IPS-NIHi7 (cell line): ENCODE results near the gene ZCCHC7.

Source experiments
- DNase-seq: peaks from one replicate; pipeline ENCODE4 v3.0.0; 2012; ENCODE audit warnings: mixed read lengths; ENCODE audit errors: extremely low spot score

The ZCCHC7 gene

DNA sequence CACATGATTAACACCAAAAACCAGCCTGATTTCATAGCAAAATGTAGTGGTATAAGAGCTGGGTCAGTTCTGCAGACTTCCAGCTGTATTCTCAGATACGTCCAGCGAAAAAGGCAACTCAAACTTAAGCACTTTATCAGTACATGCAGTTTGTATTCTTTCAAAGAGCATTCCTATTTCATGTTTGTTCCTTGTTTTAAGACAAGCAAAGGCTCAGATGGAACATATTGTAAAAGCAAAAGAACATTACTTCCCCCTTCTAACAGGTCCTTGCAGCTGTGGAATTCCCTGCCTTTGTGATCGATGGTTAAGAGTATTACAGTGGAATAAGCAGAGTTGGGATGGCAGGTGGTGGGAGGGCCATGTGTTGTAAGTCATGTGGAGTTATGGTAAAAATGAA lies 215.8 kb downstream of the ZCCHC7 start:
- no peak for DNase-seq

- DNase-seq: no peak
Measured at GRCh38 chr9:37337301-37337890, 217.0 kb downstream of the ZCCHC7 start.

GRCh38 chr9:37338218-37338617 lies 217.8 kb downstream of the ZCCHC7 start:
- no peak for DNase-seq

- no peak for DNase-seq
Measured at GRCh38 chr9:37339923-37340322, 219.5 kb downstream of the ZCCHC7 start.

DNA sequence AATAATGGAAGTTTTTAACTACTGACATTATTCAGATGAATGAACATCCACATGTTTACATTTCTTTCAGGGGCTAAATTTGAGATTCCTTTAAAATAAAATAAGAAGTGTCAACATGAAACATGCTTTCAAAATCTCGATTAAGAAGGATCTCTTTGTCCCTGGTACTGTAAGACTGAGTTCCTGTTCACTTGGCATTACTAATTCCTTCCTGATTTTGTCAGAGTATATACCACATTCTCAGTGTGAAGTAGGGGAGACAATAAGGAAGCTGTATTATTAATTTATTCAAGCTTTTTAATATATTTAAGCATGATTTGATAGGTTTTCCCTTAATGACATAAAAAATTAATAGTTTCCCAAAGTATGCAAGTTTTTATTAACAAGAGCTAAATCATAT lies 220.6 kb downstream of the ZCCHC7 start:
- DNase-seq: no peak

DNA sequence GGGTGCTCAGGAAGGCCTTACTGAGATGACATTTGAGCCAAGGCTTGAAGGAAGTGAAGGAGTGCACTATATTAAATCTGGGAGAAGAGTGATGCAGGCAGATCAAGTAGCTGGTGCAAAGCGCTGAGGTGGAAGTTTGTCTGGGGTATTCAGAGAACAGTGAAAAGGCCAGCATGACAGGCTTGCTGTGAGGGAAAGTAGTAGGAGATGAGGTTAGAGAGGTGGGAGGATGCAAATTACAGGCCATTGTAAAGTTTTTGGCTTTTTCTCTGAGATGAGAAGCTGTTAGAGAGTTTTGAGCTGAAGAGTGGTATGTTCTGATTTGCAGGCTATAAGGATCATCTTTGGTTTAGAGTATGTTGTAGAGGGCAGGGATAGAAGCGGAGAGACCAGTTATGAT lies 221.3 kb downstream of the ZCCHC7 start:
- DNase-seq: no peak

DNA sequence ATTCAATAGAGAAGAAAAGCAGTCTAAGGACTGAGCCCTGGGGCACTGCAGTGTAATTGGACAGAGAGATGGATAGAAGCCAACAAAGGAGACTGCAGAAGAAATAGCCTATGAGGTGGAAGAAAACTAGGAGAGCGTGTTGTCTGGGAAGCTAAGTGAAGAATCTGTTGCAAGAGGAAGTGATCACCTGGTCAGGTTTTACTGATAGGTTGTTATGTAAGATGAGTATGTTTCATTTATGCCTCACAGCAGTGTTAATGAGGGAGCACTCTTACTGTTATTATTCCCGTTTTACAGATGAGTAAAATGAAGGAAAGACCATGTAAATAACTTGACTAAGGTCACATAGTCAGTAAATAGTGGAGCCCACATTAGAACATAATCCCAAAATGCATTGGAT lies 222.1 kb downstream of the ZCCHC7 start:
- no peak for DNase-seq

DNA sequence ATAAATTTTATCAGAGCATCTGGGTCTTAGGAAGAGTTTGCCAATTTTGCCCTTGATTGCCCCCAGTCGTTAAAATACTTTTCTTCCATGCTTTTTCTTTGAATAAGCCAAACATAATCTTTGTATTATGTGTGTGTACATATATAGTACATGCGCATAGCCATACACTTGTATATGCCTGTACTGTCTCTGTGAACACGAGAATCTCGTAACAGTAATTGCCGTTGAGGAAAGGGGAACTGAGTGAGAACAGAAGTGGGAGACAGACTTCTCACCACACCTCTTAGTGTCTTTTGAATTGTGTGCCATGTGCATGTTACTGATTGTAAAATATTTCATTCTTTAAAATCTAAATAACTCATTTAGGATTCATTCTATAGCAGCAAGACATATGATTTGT lies 222.5 kb downstream of the ZCCHC7 start:
- DNase-seq: no peak

DNA sequence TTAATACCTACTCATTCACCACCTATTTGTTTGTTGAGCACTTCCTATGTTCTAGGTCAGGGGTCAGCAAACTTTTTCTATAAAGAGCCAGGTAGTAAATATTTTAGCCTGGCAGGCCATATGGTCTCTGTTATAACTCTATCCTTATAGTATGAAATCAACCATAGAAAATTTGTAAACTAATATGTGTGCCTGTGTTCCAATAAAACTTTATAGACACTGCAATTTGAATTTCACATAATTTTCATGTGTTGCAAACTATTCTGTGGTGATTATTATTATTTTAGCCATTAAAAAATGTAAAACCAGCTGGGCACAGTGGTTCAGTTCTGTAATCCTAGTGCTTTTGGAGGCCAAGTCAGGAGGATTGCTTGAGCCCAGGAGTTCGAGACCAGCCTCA lies 223.3 kb downstream of the ZCCHC7 start:
- no peak for DNase-seq

DNA sequence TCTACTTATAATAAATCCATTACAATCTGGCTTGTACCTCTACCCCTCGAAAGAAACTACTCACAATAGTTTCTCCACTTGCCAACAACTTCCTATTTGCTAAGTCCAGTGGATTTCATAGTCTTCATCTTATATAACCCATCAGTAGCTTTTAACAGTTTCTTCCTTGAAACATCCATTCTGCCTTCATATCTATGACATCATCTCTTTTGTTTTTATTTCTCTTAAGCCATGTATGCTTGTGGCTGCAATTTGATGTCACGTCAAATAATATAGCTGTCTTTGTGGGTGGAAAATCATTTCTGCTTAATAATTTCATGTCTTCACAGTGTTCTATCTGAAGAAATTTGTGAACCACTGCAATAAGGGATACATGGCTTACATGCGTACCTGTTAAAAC lies 224.7 kb downstream of the ZCCHC7 start:
- no peak for DNase-seq

GRCh38 chr9:37348917-37349316 lies 228.5 kb downstream of the ZCCHC7 start:
- DNase-seq: no peak

- no peak for DNase-seq
Measured at GRCh38 chr9:37350486-37351190, 230.3 kb downstream of the ZCCHC7 start.

- DNase-seq: no peak
Measured at GRCh38 chr9:37353791-37354190, 233.4 kb downstream of the ZCCHC7 start.

DNA sequence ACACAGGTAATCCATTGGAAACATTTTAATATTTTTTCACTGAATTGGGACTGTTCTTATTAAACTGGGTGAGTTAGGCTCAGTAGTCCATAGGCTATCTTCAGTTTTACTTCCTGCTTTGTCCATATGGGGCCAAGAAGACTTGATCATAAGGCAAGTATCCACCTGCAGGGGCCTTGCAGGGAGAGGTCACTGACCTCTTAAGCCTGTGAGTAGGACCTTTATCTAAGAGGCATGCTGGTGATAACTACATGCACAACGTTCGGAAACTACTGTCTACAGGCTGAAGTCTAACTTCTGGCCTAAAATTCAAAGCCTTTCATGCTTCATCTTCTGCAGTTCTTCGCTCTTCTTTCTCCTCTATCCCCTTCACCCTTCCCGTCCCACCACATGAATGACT lies 242.1 kb downstream of the ZCCHC7 start:
- no peak for DNase-seq

- DNase-seq: no peak
Measured at GRCh38 chr9:37363124-37363523, 242.8 kb downstream of the ZCCHC7 start.

- no peak for DNase-seq
Measured at GRCh38 chr9:37364136-37364535, 243.8 kb downstream of the ZCCHC7 start.

- DNase-seq: peak; percentile 65
Measured at GRCh38 chr9:37364751-37365360, 244.5 kb downstream of the ZCCHC7 start.

DNA sequence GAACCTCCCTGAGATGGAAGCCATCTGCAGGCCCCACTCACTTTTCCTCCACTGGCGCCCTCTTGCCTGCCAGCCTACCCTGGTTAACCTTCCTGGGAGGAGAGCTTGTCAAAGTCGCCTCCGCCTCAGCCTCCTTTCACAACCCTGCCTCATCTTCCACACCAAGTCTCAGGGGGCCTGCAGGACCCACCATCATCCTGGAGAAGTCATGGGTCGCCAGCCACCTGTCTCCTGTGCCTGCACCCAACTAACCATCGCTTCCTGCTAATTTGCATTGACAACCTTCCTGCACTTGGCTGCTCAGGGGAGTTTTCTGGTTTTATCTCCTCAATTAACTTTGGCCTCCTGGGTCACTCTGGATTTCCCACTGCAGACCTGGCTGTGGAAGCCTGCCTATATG lies 249.3 kb downstream of the ZCCHC7 start:
- no peak for DNase-seq

DNA sequence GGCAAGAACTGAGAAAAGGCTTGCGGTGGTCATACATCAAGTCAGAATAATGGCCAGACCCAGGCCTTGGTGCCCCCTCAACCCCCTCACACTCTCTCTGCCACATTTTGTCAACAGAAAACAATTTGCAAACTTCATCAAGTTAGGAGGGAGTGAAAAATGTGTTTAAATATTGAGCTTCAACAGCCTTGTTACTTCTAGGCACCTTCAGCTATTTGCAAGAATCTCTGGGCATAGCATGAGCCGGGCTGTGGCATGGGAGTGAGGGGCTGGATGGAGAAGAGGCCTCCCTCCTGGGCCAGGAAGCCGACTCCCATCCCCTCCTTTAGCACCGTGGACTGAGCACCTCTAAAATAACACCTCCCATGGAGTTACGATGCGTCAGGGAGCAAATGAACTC lies 249.9 kb downstream of the ZCCHC7 start:
- no peak for DNase-seq

- DNase-seq: no peak
Measured at GRCh38 chr9:37370968-37371563, 250.7 kb downstream of the ZCCHC7 start.

DNA sequence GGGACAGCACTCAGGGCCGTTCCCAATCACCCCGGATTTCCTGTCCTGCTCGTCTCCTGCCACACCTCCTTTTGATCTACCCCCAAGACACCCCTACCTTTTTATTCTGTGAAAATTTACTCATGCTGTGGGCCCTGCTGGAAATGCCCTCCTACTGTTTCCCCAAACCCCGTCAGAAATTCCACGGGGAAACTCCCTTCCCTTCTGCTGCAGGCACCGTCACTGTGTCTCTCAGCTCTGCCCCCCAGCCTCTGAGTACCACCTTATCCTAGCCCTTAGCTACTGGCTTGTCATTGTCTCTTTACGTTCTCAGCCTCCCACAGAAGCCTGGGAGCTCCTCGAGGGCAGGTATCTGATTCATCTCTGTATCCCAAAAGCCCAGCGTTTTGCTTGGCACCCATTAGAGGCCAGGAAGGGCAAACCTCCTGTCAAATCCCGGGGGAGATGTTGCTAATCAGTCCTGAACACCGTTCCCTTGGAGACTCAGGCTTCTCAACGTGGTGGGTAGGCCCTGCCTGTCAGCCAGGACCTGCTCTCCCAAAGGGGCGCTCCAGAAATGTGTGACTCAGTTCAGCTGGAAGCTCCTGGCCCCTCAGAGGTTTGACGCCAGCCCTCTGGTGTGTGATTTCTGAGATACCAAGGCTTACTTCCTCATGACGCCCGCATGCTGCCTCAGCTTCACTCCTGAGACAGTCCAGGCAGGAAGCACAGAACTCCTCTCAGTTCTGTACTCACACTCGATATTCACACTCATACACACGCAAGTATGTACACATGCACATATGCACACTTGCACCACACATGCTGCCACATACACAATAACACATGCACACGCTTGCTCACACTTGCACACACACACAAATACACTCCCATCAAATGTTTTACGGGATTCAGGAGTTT lies 251.4 kb downstream of the ZCCHC7 start:
- DNase-seq: no peak

GRCh38 chr9:37372839-37373238 lies 252.5 kb downstream of the ZCCHC7 start:
- DNase-seq: no peak
